Stimulated activated CD8-positive, alpha-beta memory T cell treated with anti-CD3 and anti-CD28 coated beads, Interleukin-12 subunit alpha, Interleukin-12 subunit beta, amount 100 ng/mL, for 24 hours (primary cell): ENCODE measurements around the gene A1BG.
"Not testable (repeated sequence)": the region's sequence is repeated elsewhere in the genome, so short reads cannot be mapped to it uniquely, and the experiment has no call there.

Experiments used
- DNase-seq: peaks from one replicate; pipeline ENCODE4 v3.0.0-alpha.2; 2020; ENCODE audit errors: extremely low read depth

Gene A1BG

GRCh38 chr19:58336820-58337219 lies 16.5 kb downstream of the A1BG start:
- no peak for DNase-seq

- DNase-seq = no peak
Observed at GRCh38 chr19:58336216-58336615, 17.1 kb downstream of the A1BG start.

- no peak for DNase-seq
Observed at GRCh38 chr19:58335630-58336029, 17.7 kb downstream of the A1BG start.

- DNase-seq = no peak
Observed at GRCh38 chr19:58334691-58335249, 18.5 kb downstream of the A1BG start.

GRCh38 chr19:58332697-58333096 lies 20.6 kb downstream of the A1BG start:
- DNase-seq = no peak

- DNase-seq = no peak
Observed at GRCh38 chr19:58330458-58330857, 22.8 kb downstream of the A1BG start.

- no peak for DNase-seq
Observed at GRCh38 chr19:58328999-58329398, 24.3 kb downstream of the A1BG start.

- DNase-seq = peak; percentile 77
Observed at GRCh38 chr19:58326914-58327726, 26.2 kb downstream of the A1BG start, which contains the start of gene ZSCAN22. TSS of gene ZSCAN22 (plus strand) at chr19:58326994. CDS start at chr19:58334803, 7,809 bp downstream.

- DNase-seq = no peak
Observed at GRCh38 chr19:58326501-58326913, 26.8 kb downstream of the A1BG start.

- DNase-seq = no peak
Observed at GRCh38 chr19:58325311-58326022, 27.8 kb downstream of the A1BG start.

GRCh38 chr19:58319241-58319640 lies 34.1 kb downstream of the A1BG start:
- no peak for DNase-seq

GRCh38 chr19:58318297-58318696 lies 35.0 kb downstream of the A1BG start:
- no peak for DNase-seq

GRCh38 chr19:58317476-58318072 lies 35.7 kb downstream of the A1BG start:
- no peak for DNase-seq

GRCh38 chr19:58315580-58315979 lies 37.7 kb downstream of the A1BG start:
- DNase-seq = no peak

- no peak for DNase-seq
Observed at GRCh38 chr19:58311345-58311865, 41.9 kb downstream of the A1BG start.

- DNase-seq = not testable (repeated sequence)
Observed at GRCh38 chr19:58310685-58311084, 42.6 kb downstream of the A1BG start.

- no peak for DNase-seq
Observed at GRCh38 chr19:58307736-58308135, 45.6 kb downstream of the A1BG start.

- DNase-seq = no peak
Observed at GRCh38 chr19:58305932-58306323, 47.4 kb downstream of the A1BG start.

GRCh38 chr19:58305065-58305931 lies 48.0 kb downstream of the A1BG start, which contains the start of gene ERVK3-1:
TSS of gene ERVK3-1 (plus strand) at chr19:58305377. CDS start at chr19:58312169, 6,792 bp downstream.
- peak; percentile 85 for DNase-seq

GRCh38 chr19:58304748-58305064 lies 48.6 kb downstream of the A1BG start:
- DNase-seq = no peak

GRCh38 chr19:58304255-58304654 lies 49.0 kb downstream of the A1BG start:
- no peak for DNase-seq
